ENCODE data around the gene FAM120B.

The FAM120B gene

GRCh38 chr6:170287371-170287876 is 19.1 kb upstream of the FAM120B start:
- H3K4me3 ChIP-seq (ENCODE audit: low read depth, low read length), result no peak overlapping the region
- no peak for DNase-seq (ENCODE audit: low read depth, low spot score)
- in situ Hi-C loops (cut with HindIII; ENCODE audit: low sequenced_read_pairs), result no loop called here
- TF ChIP-seq, protein P1, sequence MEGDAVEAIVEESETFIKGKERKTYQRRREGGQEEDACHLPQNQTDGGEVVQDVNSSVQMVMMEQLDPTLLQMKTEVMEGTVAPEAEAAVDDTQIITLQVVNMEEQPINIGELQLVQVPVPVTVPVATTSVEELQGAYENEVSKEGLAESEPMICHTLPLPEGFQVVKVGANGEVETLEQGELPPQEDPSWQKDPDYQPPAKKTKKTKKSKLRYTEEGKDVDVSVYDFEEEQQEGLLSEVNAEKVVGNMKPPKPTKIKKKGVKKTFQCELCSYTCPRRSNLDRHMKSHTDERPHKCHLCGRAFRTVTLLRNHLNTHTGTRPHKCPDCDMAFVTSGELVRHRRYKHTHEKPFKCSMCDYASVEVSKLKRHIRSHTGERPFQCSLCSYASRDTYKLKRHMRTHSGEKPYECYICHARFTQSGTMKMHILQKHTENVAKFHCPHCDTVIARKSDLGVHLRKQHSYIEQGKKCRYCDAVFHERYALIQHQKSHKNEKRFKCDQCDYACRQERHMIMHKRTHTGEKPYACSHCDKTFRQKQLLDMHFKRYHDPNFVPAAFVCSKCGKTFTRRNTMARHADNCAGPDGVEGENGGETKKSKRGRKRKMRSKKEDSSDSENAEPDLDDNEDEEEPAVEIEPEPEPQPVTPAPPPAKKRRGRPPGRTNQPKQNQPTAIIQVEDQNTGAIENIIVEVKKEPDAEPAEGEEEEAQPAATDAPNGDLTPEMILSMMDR (IDR thresholded peaks at IDR 0.05; ENCODE audit: low read depth, low read length), result no peak

DNA sequence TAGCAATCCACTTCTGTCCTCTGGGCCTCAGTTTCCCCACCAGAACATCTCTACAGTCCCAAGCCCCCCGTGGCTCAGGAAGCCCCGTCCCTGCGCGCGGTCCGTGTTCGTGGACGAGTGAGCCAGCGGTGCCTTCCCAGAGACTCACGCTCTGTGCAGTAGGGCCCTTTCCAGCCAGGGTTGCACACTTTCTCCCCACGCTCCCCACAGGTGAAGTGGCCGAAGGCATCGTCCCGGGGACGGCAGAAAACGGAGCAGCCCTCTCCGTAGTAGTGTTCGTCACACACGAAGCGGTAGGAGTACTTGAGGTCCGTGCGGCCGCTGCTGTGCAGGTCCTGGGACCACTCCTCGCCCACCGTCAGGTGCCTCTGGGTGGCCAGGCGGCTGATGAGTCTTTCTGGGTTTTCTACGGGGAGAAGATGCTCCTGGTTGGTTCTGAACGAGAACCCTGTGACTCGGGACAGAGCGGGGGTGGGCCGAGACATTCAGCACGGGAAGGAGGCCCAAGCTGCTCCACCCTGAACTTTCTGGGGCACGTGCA is 18.4 kb upstream of the FAM120B start:
- DNase-seq (ENCODE audit: low read depth, low spot score), result no peak
- in situ Hi-C loops (cut with HindIII; ENCODE audit: low sequenced_read_pairs), result no loop called here
- H3K4me3 ChIP-seq (ENCODE audit: low read depth, low read length), result no peak overlapping the region
- TF ChIP-seq, protein P1 (IDR thresholded peaks at IDR 0.05; ENCODE audit: low read depth, low read length), result no peak

- H3K4me3 ChIP-seq (ENCODE audit: low read depth, low read length), result no peak overlapping the region
- DNase-seq (ENCODE audit: low read depth, low spot score), result no peak
- in situ Hi-C loops (cut with HindIII; ENCODE audit: low sequenced_read_pairs), result no loop called here
- TF ChIP-seq, protein P1 (IDR thresholded peaks at IDR 0.05; ENCODE audit: low read depth, low read length), result no peak
Observed at GRCh38 chr6:170288852-170289179, 17.7 kb upstream of the FAM120B start.

DNA sequence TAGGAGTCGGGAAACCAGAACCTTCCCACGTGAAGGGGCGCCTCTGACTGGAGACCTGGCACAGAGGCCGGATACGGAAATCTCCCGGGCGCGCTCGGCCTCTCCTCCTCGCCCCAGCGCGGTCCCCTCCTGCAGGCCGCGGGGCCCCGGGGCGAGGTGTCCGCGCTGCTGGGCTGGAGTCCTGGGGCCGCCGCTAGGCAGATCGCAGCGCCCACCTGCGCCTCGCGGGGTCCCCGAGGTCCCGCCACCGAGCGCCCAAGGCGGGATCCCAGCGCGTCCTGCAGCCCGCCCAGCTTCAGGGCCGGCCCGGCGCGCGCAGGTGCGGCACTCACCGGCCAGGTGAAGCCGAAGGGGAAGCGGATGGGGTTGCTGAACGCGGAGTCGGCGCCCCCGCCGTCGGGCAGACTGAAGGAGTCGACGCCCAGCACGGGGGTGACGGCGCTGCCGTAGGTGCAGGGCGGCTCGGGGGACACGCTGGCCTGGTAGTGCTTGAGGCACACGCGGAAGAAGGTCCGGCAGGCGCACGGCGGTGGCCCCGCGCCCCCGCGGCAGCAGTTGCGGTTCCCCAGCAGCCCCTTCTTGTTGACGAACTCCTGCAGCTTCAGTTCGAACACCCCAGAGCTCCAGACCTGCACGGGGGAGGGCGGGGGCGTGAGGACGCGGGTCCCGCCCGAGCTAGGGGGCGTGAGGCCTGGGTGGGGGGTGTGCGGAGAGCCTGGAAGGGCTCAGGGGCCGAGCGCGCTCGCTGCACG is 17.2 kb upstream of the FAM120B start:
- no peak for DNase-seq (ENCODE audit: low read depth, low spot score)
- peak overlapping the region; percentile 12 for H3K4me3 ChIP-seq (ENCODE audit: low read depth, low read length)
- in situ Hi-C loops (cut with HindIII; ENCODE audit: low sequenced_read_pairs), result no loop called here
- TF ChIP-seq, protein P1 (IDR thresholded peaks at IDR 0.05; ENCODE audit: low read depth, low read length), result no peak

- TF ChIP-seq, protein P1 (IDR thresholded peaks at IDR 0.05; ENCODE audit: low read depth, low read length), result no peak
- peak overlapping the region; percentile 57 for H3K4me3 ChIP-seq (ENCODE audit: low read depth, low read length)
- no peak for DNase-seq (ENCODE audit: low read depth, low spot score)
- in situ Hi-C loops (cut with HindIII; ENCODE audit: low sequenced_read_pairs), result no loop called here
Observed at GRCh38 chr6:170289951-170290295, 16.6 kb upstream of the FAM120B start.

DNA sequence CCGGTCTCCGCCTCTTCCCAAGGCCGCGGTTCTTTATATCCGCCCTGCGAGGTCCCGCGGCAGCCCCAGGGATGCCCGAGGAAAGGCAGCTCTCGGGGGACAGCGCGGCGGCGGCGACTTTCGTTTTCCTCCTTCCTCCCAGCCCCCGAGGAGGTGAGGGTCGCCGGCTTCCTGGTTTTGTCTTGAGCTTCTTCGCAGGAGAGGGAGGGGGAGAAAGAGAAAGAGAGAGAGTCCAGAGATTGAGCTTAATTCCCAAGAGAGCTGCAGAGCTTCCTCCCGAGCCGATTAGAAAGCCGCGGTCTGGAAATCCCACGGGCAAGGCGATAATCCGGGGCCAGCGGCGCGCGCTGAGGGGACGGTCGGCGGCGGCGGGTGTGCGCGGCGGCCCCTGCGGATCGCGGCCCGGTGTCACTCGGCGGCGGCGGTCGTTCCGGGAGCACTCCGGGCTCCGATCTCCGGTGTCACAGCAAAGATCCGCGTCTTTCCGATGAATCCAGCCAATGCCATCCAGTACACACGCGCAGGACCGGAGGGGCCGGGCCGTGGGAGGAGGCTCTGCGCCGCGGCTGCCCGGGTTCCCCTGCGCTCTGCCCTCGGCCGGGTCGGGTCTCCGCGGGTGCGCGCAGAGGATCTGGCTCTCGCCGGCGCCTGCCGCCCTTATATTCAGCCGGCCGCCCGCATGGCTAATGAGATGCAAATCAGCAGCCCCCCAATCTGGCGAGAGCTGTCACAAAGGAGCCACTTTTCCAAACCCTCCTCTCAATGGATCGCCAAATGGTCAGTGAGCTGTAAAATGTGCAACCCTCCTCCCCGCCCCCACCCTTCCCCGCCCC is 16.0 kb upstream of the FAM120B start, which contains the start of gene DLL1:
Gene DLL1 (minus strand): TSS at position 783 of the 833 bp plus-strand sequence. CDS start 939 bp downstream, outside the sequence.
- H3K4me3 ChIP-seq (ENCODE audit: low read depth, low read length), result peak within 1 kb of the TSS; percentile 57
- in situ Hi-C loops (cut with HindIII; ENCODE audit: low sequenced_read_pairs), result no loop called here
- TF ChIP-seq, protein P1 (IDR thresholded peaks at IDR 0.05; ENCODE audit: low read depth, low read length), result no peak
- peak; percentile 29 for DNase-seq (ENCODE audit: low read depth, low spot score)

All from astrocyte of the spinal cord (primary cell).